HEK293T (cell line): ENCODE data around the gene RABL6.

Experiments used
- BHLHE40 ChIP-seq: fragments of 450-650 bp; IDR thresholded peaks from 2 replicates; pipeline ENCODE4 v1.6.1; 2016; ENCODE audit warnings: mild to moderate bottlenecking, moderate library complexity, borderline replicate concordance
- ELF4 ChIP-seq: fragments of 450-650 bp; IDR thresholded peaks from 2 replicates; pipeline ENCODE4 v1.6.1; 2017; ENCODE audit warnings: antibody characterized with exemption
- FOXA1 ChIP-seq: fragments of 450-650 bp; IDR thresholded peaks from 2 replicates; pipeline ENCODE4 v1.6.1; 2016; ENCODE audit warnings: mild to moderate bottlenecking
- FOXK2 ChIP-seq: fragments of 450-650 bp; IDR thresholded peaks from 2 replicates; pipeline ENCODE4 v1.6.1; 2016; ENCODE audit warnings: mild to moderate bottlenecking
- FOXM1 ChIP-seq: fragments of 450-650 bp; IDR thresholded peaks from 2 replicates; pipeline ENCODE4 v1.6.1; 2017; ENCODE audit warnings: mild to moderate bottlenecking, borderline replicate concordance
- HDGF ChIP-seq: fragments of 450-650 bp; IDR thresholded peaks from 2 replicates; pipeline ENCODE4 v1.6.1; 2017; ENCODE audit warnings: antibody characterized with exemption, borderline replicate concordance
- LEF1 ChIP-seq: fragments of 450-650 bp; IDR thresholded peaks from 2 replicates; pipeline ENCODE4 v1.6.1; 2017; ENCODE audit warnings: mild to moderate bottlenecking, borderline replicate concordance
- NFRKB ChIP-seq: fragments of 450-650 bp; IDR thresholded peaks from 2 replicates; pipeline ENCODE4 v1.6.1; 2016; ENCODE audit warnings: mild to moderate bottlenecking, moderate library complexity
- SP1 ChIP-seq: fragments of 450-650 bp; IDR thresholded peaks from 2 replicates; pipeline ENCODE4 v1.6.1; 2017
- TARDBP ChIP-seq: fragments of 450-650 bp; IDR thresholded peaks from 2 replicates; pipeline ENCODE4 v1.6.1; 2016

DNA sequence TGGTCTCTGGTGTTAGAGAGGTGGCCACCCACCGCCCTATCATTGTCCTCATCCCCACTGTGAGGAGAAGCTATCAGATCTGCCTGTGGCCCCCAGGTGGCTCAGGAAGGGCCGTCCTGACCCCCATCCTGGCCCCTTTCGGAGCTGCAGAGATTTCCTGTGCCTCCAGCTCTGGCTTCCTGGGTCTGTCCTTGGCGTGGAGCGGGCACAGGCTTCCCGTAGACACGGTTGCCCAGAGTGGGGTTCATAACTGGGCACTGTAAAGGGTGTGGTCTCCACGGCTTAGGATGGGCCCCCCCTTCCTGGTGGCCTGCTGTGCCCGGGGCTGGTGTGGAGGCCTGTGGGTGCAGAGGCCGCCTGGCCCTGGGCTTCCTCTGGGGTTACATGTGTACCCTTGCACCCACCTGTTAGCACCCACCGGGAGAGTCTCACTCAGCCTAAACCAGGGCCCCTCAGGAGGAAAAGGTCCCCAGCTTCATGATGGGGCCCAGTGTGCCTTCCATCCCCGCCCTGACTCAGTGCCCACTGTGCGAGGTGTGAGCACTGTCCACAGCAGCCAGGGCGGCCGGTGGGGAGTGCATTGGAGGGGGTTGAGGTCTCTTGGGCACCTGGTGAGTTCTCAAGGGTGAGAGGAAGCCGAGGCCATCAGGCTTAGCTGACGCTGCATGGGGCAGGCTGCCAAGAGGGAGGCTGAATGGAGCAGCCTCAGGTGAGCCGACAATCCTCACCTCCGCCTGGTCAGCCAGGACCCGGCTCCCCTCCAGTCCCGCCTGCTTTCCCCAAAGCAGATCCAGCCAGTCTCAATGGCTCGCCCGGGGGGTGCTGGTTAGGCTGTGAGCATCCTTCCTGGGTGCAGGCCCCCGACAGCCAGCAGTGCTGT, 19.2 kb downstream of the RABL6 start:
- TF ChIP-seq FOXK2 (no peak), FOXM1 (no peak), ELF4 (no peak), BHLHE40 (no peak), NFRKB (no peak), SP1 (no peak), LEF1 (no peak), TARDBP (no peak), HDGF (no peak), FOXA1 (no peak)
